Progenitor cell of endocrine pancreas (in vitro differentiated cells): Measurements from ENCODE around the gene PPIH. TPM values are rescaled to one million over a fixed set of nuclear protein-coding genes. Genes with fewer than 3 reads are reported as not detected.
"Not testable (repeated sequence)": the region's sequence is repeated elsewhere in the genome, so short reads cannot be mapped to it uniquely, and the experiment has no call there.

Experiments
- DNase-seq: peaks from one replicate; pipeline ENCODE4 v3.0.0; 2021; ENCODE audit warnings: low spot score; ENCODE audit not compliant: unreplicated experiment
- H3K27ac Mint-ChIP-seq: 2 replicates; pipeline ENCODE4 v1.8.0; 2021; ENCODE audit warnings: mild to moderate bottlenecking, moderate library complexity, mixed read lengths
- H3K27me3 Mint-ChIP-seq: 2 replicates; pipeline ENCODE4 v1.8.0; 2021; ENCODE audit warnings: mixed read lengths
- H3K36me3 Mint-ChIP-seq: 2 replicates; pipeline ENCODE4 v1.8.0; 2022; ENCODE audit warnings: mixed read lengths; ENCODE audit not compliant: insufficient read depth
- H3K4me1 Mint-ChIP-seq: 2 replicates; pipeline ENCODE4 v1.8.0; 2021; ENCODE audit warnings: low read depth, mixed read lengths
- H3K4me3 Mint-ChIP-seq: 2 replicates; pipeline ENCODE4 v1.8.0; 2021; ENCODE audit warnings: low read depth, mild to moderate bottlenecking, moderate library complexity, mixed read lengths
- H3K9me3 Mint-ChIP-seq: 2 replicates; pipeline ENCODE4 v1.8.0; 2021; ENCODE audit warnings: low read depth, mixed read lengths
- CTCF ChIP-seq: fragments of 200-600 bp; sonication (generic); IDR thresholded peaks from one replicate; pipeline ENCODE4 v1.5.0; 2021; ENCODE audit warnings: antibody characterized with exemption, mild to moderate bottlenecking; ENCODE audit not compliant: unreplicated experiment
- total RNA-seq: library from RNA; stranded (reverse); gene quantifications from 2 replicates; pipeline ENCODE4 v1.2.1, GENCODE V29; 2021

Gene PPIH
- total RNA-seq, 1 donor from 2014 or later = 53.4 TPM

- no peaks in the 10 kb centered on the region for H3K4me1 Mint-ChIP-seq
- no peak overlapping the region for H3K4me3 Mint-ChIP-seq
These were observed 45.8 kb downstream of the PPIH start for GRCh38 chr1:42703888-42704464.

DNA sequence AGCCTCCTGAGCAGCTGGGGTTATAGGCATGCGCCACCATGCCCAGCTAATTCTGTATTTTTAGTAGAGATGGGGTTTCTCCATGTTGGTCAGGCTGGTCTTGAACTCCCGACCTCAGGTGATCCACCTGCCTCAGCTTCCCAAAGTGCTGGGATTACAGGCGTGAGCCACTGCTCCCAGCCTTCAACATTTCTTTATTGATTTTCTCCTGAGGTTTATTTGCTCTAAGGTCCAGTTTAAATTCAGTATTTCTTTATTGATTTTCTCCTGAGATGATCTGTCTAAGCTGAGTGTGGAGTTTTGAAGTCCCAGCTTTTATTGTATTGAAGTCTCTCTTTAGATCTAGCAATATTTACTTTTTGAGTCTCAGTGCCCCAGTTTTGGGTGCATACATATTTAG lies 54.6 kb downstream of the PPIH start:
- H3K4me1 Mint-ChIP-seq, H3K27me3 Mint-ChIP-seq, H3K27ac Mint-ChIP-seq, DNase-seq, H3K4me3 Mint-ChIP-seq: not testable (repeated sequence)
- Mint-ChIP-seq H3K36me3 (peaks cover 50% of the 10 kb centered on the region), H3K9me3 (peaks cover 13% of the 10 kb centered on the region)

More at GRCh38 chr1:42703888-42704464, 45.8 kb downstream of the PPIH start:
- TF ChIP-seq CTCF = no peak
- Mint-ChIP-seq H3K27me3 (no peaks in the 10 kb centered on the region), H3K9me3 (no peaks in the 10 kb centered on the region), H3K27ac (peak overlapping the region; percentile 37), H3K36me3 (peaks cover 59% of the 10 kb centered on the region)
- no peak for DNase-seq

- H3K36me3 Mint-ChIP-seq = peaks cover 46% of the 10 kb centered on the region
- H3K27ac Mint-ChIP-seq = no peak overlapping the region
- TF ChIP-seq CTCF = no peak
These were observed 55.1 kb downstream of the PPIH start for GRCh38 chr1:42713293-42713692.

GRCh38 chr1:42714441-42714840 lies 56.2 kb downstream of the PPIH start:
- peaks cover 44% of the 10 kb centered on the region for H3K36me3 Mint-ChIP-seq
- H3K9me3 Mint-ChIP-seq = peaks cover 11% of the 10 kb centered on the region
- H3K27ac Mint-ChIP-seq, DNase-seq, H3K27me3 Mint-ChIP-seq, H3K4me1 Mint-ChIP-seq, H3K4me3 Mint-ChIP-seq: not testable (repeated sequence)

More at GRCh38 chr1:42713293-42713692, 55.1 kb downstream of the PPIH start:
- peaks cover 7% of the 10 kb centered on the region for H3K4me1 Mint-ChIP-seq
- H3K9me3 Mint-ChIP-seq = peaks cover 13% of the 10 kb centered on the region
- H3K27me3 Mint-ChIP-seq = no peaks in the 10 kb centered on the region
- H3K4me3 Mint-ChIP-seq = no peak overlapping the region
- no peak for DNase-seq

GRCh38 chr1:42720868-42721267 lies 62.6 kb downstream of the PPIH start:
- peak overlapping the region; percentile 62 for H3K27ac Mint-ChIP-seq
- H3K4me1 Mint-ChIP-seq = peaks cover 9% of the 10 kb centered on the region
- TF ChIP-seq CTCF = no peak
- no peak overlapping the region for H3K4me3 Mint-ChIP-seq
- H3K27me3 Mint-ChIP-seq = no peaks in the 10 kb centered on the region
- H3K9me3 Mint-ChIP-seq = no peaks in the 10 kb centered on the region
- H3K36me3 Mint-ChIP-seq = peaks cover 11% of the 10 kb centered on the region
- DNase-seq = no peak

GRCh38 chr1:42721926-42722325 lies 63.7 kb downstream of the PPIH start:
- DNase-seq = no peak
- no peak for TF ChIP-seq CTCF
- peaks cover 9% of the 10 kb centered on the region for H3K4me1 Mint-ChIP-seq
- no peak overlapping the region for H3K27ac Mint-ChIP-seq
- no peaks in the 10 kb centered on the region for H3K27me3 Mint-ChIP-seq
- H3K36me3 Mint-ChIP-seq = peaks cover 7% of the 10 kb centered on the region
- no peak overlapping the region for H3K4me3 Mint-ChIP-seq
- H3K9me3 Mint-ChIP-seq = no peaks in the 10 kb centered on the region

- H3K27me3 Mint-ChIP-seq, H3K36me3 Mint-ChIP-seq, H3K27ac Mint-ChIP-seq, DNase-seq, H3K9me3 Mint-ChIP-seq, H3K4me1 Mint-ChIP-seq, H3K4me3 Mint-ChIP-seq: not testable (repeated sequence)
These were observed 64.2 kb downstream of the PPIH start for GRCh38 chr1:42722403-42722802.
